ENCODE results near the gene ZMIZ1.
A peak's percentile ranks its signal among the peaks of the same experiment; 100 is the strongest.

ZMIZ1 gene

DNA sequence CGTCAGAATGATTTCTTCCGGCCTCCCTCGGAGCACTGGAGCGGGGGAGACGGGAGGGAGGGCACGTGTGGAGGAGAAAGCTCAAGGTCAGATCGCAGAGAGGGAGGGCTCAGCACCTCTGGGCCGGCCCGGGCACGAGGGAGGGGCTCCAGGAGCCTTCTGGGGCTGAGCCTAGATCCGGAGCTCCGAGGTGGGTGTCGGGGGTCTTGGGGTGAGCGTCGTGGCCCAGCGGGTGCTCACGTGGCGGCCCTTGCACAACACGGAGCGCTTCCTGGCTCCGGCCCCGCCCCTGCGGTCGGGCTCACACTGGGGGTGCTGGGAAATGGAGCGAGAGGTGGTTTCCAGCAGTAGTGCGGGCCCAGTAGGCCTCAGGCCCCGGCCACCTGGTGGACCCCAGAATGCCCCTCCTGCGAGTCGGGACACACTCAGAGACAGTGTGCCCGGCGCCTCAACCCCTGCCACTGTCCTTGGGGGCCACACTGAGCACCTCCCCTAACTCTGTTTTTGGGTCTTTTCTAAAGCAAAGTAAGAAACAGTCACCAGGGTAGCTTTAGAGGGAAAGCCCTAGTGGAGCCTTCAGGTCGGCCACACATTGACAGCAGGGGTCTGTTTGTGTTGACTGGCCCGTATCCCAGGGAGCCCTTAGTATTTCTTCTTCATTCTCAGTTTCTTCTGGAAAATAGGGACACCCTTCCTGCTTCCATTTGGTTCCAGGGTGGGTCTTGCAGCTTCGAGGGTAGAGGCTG lies 279.3 kb downstream of the ZMIZ1 start (continued):
- no peak for TF ChIP-seq ZNF544 (tag by site-specific recombination; IDR thresholded peaks at IDR 0.05)
- TF ChIP-seq, protein P1, sequence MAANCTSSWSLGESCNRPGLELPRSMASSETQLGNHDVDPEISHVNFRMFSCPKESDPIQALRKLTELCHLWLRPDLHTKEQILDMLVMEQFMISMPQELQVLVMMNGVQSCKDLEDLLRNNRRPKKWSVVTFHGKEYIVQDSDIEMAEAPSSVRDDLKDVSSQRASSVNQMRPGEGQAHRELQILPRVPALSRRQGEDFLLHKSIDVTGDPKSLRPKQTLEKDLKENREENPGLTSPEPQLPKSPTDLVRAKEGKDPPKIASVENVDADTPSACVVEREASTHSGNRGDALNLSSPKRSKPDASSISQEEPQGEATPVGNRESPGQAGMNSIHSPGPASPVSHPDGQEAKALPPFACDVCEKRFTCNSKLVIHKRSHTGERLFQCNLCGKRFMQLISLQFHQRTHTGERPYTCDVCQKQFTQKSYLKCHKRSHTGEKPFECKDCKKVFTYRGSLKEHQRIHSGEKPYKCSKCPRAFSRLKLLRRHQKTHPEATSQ (tag by site-specific recombination; IDR thresholded peaks at IDR 0.05) = no peak
- no peak for TF ChIP-seq EGR2 (tag by site-specific recombination; IDR thresholded peaks at IDR 0.05; ENCODE audit: low read depth)
- TF ChIP-seq ZNF404 (tag by site-specific recombination; IDR thresholded peaks at IDR 0.05) = no peak
- no peak for TF ChIP-seq ZNF155 (tag by site-specific recombination; IDR thresholded peaks at IDR 0.05)
- TF ChIP-seq, protein P2, sequence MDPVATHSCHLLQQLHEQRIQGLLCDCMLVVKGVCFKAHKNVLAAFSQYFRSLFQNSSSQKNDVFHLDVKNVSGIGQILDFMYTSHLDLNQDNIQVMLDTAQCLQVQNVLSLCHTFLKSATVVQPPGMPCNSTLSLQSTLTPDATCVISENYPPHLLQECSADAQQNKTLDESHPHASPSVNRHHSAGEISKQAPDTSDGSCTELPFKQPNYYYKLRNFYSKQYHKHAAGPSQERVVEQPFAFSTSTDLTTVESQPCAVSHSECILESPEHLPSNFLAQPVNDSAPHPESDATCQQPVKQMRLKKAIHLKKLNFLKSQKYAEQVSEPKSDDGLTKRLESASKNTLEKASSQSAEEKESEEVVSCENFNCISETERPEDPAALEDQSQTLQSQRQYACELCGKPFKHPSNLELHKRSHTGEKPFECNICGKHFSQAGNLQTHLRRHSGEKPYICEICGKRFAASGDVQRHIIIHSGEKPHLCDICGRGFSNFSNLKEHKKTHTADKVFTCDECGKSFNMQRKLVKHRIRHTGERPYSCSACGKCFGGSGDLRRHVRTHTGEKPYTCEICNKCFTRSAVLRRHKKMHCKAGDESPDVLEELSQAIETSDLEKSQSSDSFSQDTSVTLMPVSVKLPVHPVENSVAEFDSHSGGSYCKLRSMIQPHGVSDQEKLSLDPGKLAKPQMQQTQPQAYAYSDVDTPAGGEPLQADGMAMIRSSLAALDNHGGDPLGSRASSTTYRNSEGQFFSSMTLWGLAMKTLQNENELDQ (tag by site-specific recombination; IDR thresholded peaks at IDR 0.05; ENCODE audit: low read depth) = no peak
- TF ChIP-seq ZIC2 (tag by site-specific recombination; IDR thresholded peaks at IDR 0.05) = peak; percentile 96
- TF ChIP-seq ZNF561 (tag by site-specific recombination; IDR thresholded peaks at IDR 0.05; ENCODE audit: borderline replicate concordance) = no peak
- no peak for TF ChIP-seq YY2 (tag by site-specific recombination; IDR thresholded peaks at IDR 0.05)
- no peak for TF ChIP-seq ZNF274 (IDR thresholded peaks at IDR 0.05; ENCODE audit: low read length)
- no peak for TF ChIP-seq ZNF274 (tag by site-specific recombination; IDR thresholded peaks at IDR 0.05; ENCODE audit: borderline replicate concordance)
- TF ChIP-seq IKZF3 (tag by site-specific recombination; IDR thresholded peaks at IDR 0.05) = no peak
- TF ChIP-seq, protein P3, sequence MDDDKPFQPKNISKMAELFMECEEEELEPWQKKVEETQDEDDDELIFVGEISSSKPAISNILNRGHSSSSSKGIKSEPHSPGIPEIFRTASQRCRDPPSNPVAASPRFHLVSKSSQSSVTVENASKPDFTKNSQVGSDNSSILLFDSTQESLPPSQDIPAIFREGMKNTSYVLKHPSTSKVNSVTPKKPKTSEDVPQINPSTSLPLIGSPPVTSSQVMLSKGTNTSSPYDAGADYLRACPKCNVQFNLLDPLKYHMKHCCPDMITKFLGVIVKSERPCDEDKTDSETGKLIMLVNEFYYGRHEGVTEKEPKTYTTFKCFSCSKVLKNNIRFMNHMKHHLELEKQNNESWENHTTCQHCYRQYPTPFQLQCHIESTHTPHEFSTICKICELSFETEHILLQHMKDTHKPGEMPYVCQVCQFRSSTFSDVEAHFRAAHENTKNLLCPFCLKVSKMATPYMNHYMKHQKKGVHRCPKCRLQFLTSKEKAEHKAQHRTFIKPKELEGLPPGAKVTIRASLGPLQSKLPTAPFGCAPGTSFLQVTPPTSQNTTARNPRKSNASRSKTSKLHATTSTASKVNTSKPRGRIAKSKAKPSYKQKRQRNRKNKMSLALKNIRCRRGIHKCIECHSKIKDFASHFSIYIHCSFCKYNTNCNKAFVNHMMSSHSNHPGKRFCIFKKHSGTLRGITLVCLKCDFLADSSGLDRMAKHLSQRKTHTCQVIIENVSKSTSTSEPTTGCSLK (tag by site-specific recombination; IDR thresholded peaks at IDR 0.05) = no peak
- TF ChIP-seq ZNF354C (tag by site-specific recombination; IDR thresholded peaks at IDR 0.05; ENCODE audit: borderline replicate concordance, low read depth) = no peak
- peak; percentile 68 for TF ChIP-seq ZFP69B (tag by site-specific recombination; IDR thresholded peaks at IDR 0.05)
- no peak for TF ChIP-seq SCRT2 (tag by site-specific recombination; IDR thresholded peaks at IDR 0.05)
- 0 out of 2 replicates have a peak, but pooled peaks have one; percentile 56 for TF ChIP-seq ZNF600 (tag by site-specific recombination; IDR thresholded peaks at IDR 0.05)
- no peak for TF ChIP-seq ZNF768 (tag by site-specific recombination; IDR thresholded peaks at IDR 0.05)
- TF ChIP-seq SCRT1 (tag by site-specific recombination; IDR thresholded peaks at IDR 0.05; ENCODE audit: borderline replicate concordance) = no peak
- TF ChIP-seq GLI2 (tag by site-specific recombination; IDR thresholded peaks at IDR 0.05; ENCODE audit: borderline replicate concordance, low read depth) = no peak
- TF ChIP-seq, protein P4, sequence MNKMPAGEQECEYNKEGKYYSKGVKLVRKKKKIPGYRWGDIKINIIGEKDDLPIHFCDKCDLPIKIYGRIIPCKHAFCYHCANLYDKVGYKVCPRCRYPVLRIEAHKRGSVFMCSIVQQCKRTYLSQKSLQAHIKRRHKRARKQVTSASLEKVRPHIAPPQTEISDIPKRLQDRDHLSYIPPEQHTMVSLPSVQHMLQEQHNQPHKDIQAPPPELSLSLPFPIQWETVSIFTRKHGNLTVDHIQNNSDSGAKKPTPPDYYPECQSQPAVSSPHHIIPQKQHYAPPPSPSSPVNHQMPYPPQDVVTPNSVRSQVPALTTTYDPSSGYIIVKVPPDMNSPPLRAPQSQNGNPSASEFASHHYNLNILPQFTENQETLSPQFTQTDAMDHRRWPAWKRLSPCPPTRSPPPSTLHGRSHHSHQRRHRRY (tag by site-specific recombination; IDR thresholded peaks at IDR 0.05) = no peak
- TF ChIP-seq OSR2 (tag by site-specific recombination; IDR thresholded peaks at IDR 0.05) = no peak
- TF ChIP-seq, protein P5, sequence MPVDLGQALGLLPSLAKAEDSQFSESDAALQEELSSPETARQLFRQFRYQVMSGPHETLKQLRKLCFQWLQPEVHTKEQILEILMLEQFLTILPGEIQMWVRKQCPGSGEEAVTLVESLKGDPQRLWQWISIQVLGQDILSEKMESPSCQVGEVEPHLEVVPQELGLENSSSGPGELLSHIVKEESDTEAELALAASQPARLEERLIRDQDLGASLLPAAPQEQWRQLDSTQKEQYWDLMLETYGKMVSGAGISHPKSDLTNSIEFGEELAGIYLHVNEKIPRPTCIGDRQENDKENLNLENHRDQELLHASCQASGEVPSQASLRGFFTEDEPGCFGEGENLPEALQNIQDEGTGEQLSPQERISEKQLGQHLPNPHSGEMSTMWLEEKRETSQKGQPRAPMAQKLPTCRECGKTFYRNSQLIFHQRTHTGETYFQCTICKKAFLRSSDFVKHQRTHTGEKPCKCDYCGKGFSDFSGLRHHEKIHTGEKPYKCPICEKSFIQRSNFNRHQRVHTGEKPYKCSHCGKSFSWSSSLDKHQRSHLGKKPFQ (tag by site-specific recombination; IDR thresholded peaks at IDR 0.05) = 0 out of 2 replicates have a peak, but pooled peaks have one; percentile 14
- TF ChIP-seq ZNF302 (tag by site-specific recombination; IDR thresholded peaks at IDR 0.05; ENCODE audit: low read depth) = no peak
- no peak for TF ChIP-seq ZNF677 (tag by site-specific recombination; IDR thresholded peaks at IDR 0.05)
- no peak for TF ChIP-seq BCL11A (tag by site-specific recombination; IDR thresholded peaks at IDR 0.05; ENCODE audit: low read depth)
- 0 out of 2 replicates have a peak, but pooled peaks have one; percentile 27 for TF ChIP-seq ZNF184 (tag by site-specific recombination; IDR thresholded peaks at IDR 0.05)
- TF ChIP-seq FEZF1 (tag by site-specific recombination; IDR thresholded peaks at IDR 0.05) = no peak
- TF ChIP-seq, protein P6, sequence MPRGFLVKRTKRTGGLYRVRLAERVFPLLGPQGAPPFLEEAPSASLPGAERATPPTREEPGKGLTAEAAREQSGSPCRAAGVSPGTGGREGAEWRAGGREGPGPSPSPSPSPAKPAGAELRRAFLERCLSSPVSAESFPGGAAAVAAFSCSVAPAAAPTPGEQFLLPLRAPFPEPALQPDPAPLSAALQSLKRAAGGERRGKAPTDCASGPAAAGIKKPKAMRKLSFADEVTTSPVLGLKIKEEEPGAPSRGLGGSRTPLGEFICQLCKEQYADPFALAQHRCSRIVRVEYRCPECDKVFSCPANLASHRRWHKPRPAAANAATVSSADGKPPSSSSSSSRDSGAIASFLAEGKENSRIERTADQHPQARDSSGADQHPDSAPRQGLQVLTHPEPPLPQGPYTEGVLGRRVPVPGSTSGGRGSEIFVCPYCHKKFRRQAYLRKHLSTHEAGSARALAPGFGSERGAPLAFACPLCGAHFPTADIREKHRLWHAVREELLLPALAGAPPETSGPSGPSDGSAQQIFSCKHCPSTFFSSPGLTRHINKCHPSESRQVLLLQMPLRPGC (tag by site-specific recombination; IDR thresholded peaks at IDR 0.05) = no peak
- TF ChIP-seq ZNF747 (tag by site-specific recombination; IDR thresholded peaks at IDR 0.05) = no peak
- 0 out of 2 replicates have a peak, but pooled peaks have one; percentile 27 for TF ChIP-seq ZBTB17 (tag by site-specific recombination; IDR thresholded peaks at IDR 0.05)

All from HEK293 (cell line).